HK-2 (cell line): ENCODE data around the gene MIEF2.
"Not testable (repeated sequence)": the region's sequence is repeated elsewhere in the genome, so short reads cannot be mapped to it uniquely, and the experiment has no call there.

ENCODE experiments used
- DNase-seq: peaks from one replicate; pipeline ENCODE4 v3.0.0-alpha.2; 2018; ENCODE audit not compliant: unreplicated experiment

Gene MIEF2, protein sequence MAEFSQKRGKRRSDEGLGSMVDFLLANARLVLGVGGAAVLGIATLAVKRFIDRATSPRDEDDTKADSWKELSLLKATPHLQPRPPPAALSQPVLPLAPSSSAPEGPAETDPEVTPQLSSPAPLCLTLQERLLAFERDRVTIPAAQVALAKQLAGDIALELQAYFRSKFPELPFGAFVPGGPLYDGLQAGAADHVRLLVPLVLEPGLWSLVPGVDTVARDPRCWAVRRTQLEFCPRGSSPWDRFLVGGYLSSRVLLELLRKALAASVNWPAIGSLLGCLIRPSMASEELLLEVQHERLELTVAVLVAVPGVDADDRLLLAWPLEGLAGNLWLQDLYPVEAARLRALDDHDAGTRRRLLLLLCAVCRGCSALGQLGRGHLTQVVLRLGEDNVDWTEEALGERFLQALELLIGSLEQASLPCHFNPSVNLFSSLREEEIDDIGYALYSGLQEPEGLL

DNA sequence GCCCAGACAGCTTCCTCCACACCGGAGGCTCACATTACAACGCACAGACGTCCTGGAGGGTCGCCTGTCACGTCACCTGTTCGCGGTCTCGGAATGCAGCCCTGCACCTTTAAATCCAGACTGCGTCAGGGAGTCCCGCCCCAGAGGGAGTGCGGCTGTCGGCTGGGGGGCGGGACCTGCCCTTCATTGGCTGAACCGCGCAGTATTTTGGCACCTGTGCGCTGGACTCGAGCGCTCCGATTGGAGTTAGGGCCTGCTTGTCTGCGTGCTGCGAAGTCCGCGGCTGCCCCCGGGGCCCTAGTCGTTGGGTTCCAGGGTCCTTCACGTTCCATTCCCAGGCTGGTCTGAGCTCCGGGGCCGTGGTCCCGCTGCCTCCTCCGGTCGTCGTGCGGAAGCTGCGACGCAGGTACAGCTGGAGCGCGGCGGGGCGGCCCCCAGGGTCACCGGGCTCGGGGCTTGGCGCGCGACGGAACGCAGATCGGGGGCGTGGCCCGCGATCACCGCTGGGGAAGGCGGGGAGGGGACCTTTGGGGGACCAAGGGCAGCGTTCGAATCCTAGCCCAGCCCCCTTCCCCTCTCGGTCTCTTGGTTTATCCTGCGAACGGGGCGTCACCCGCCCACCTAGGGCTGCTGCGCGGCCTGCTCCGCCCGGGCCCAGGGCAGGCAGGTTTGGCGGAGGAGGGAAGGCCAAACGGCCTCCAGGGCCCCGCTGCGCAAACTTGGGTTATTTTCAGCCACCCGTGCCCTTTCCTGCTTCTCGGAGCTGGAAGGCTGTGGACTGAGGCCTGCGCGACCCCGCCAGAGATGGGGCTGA lies at the start of gene MIEF2:
MIEF2 (plus strand) TSS at position 331 of the 814 bp plus-strand sequence. CDS start 2,059 bp downstream, outside the sequence.
- DNase-seq, result peak; percentile 95

DNA sequence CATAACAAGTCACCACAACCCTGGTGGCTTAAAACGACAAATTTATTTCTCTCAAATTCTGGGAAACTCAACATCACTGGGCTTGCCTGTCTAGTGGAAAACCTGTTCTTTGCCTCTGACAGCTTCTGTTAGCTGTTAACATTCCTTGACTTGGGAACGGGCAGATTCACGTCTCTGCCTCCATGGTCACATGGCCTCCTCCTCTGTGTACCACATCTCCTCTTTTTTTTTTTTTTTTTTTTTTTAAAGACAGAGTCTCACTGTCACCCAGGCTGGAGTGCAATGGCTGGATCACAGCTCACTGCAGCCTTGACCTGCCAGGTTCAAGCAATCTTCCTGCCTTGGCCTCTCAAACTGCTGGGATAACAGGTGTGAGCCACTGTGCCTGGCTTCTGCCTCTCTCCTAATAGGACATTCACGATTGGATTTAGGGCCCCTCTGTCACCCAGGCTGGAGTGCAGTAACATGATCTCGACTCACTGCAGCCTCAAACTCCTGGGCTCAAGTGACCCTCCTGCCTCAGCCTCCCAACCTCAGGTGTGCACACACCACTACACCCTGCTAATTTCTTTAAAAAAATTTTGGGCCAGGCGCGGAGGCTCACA lies 46.7 kb upstream of the MIEF2 start:
- no peak for DNase-seq

DNA sequence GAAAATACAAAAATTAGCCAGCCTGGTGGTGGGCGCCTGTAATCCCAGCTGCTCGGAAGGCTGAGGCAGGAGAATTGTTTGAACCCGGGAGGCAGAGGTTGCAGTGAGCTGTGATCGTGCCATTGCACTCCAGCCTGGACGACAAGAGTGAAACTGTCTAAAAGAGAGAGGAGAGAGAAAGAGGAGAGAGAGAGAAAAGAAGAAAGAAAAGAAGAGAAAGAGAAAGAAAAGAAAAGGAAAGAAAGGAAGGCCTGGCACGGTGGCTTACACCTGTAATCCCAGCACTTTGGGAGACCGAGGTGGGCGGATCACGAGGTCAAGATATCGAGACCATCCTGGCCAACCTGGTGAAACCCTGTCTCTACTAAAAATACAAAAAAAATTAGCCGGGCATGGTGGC lies 43.6 kb upstream of the MIEF2 start:
- DNase-seq, result not testable (repeated sequence)

DNA sequence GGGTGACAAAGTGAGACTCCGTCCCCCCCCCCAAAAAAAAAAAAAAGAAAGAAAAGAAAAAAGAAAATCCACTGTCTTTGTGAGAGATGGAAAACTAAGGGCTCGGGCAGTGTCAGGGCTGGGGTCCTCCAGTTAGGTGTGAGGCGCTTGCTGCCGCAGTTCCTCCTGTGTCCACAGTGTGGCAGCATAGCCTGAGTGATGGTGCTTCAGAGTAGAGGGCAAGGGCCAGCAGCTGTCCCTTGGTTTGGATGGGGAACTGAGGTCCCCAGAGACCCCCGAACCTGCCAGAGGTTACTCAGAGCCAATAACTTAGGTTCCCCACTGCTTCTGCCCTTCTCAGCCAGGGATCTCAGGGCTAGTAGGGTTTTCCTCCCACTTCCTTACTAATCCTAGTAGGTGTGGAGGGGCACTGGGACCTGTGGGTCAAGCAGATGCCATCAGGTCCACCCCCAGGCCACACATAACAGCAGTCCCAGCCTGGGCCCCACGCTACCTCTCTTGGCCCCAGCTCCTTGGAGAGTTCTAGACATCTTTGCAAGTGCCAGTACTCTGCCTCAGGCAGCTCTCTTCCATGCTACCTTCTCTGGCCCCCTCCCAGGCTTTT lies 42.9 kb upstream of the MIEF2 start:
- DNase-seq, result peak; percentile 78

DNA sequence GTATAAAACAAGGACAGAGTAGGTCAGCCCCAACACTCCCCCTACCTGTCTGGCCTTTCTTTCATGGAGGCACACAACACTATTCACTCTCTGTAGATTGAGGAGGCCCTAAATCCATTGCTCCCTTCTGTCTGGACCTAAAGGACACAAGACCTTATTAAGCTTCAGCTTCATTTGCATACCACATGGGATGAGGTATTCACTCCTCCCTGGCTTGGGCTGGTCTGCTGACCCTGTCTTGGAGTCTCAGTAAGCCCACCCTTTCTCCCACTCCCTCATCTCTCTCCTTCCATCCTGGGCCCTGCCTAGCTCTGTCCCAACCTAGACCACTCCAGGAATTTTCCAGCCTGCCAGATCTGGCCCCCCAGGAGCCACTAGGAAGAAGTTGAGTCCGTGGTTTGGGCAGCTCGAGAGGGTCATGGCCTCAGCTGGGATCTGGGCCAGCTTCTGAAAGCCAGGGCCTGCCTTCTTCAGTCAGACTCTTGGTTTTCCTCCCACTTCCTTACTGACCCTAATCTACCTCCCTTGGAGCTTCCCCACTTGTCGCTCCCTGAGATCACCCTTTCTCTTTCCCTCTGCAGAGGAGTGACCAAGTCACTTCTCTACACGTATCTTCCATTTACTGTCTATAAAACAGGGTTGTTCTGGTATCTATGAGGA lies 41.6 kb upstream of the MIEF2 start:
- no peak for DNase-seq

DNA sequence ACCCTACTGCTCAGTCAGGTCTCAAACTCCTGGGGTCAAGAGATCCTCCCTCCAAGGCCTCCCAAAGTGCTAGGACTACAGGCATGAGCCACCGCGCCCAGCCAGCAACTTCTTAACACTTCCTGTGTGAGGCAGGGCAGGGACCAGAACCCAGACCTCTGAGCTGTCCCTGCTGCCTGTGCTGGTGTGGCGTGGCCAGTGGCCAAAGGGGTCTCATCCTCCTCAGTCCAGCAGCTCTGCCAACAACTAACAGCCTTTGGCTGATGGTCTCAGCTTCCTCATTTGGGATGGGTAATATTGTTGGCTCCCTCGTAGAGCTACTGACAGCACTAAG lies 36.4 kb upstream of the MIEF2 start:
- no peak for DNase-seq

DNA sequence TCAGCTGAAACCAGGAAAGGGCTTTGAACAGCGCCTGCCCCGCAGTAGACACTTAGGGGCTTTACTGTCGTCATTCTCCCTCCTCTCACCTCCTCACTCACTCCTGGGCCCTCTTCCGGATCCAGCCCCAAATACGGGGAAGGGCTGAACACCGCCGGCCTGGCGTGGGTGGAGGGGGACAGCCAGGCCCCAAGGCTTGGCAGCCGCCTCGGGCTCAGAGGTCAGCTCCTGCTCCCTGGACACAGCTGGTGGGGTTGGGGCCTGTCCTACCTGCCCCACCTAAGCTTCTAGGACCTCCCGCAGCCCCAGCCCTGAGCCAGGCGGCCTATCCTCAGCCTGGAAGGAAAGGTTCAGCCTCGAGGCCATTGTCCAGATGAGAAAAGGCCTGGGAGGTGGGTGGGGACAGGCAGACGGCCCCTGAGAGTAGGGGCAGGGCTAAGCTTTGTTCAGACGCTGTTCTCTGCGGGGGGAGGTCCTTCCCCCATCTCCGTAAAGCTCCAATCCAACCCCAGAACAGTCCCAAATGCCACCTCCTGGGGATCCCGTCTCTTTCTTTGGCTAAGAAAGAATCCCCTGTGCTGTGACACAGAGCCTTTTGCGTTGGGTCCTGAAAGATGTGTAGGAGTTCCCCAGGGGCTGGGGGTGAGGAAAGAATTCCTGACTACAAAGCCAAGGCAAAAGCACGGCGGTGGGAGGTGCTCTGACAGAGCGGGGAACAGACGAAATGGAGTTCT lies 35.9 kb upstream of the MIEF2 start:
- DNase-seq, result no peak

DNA sequence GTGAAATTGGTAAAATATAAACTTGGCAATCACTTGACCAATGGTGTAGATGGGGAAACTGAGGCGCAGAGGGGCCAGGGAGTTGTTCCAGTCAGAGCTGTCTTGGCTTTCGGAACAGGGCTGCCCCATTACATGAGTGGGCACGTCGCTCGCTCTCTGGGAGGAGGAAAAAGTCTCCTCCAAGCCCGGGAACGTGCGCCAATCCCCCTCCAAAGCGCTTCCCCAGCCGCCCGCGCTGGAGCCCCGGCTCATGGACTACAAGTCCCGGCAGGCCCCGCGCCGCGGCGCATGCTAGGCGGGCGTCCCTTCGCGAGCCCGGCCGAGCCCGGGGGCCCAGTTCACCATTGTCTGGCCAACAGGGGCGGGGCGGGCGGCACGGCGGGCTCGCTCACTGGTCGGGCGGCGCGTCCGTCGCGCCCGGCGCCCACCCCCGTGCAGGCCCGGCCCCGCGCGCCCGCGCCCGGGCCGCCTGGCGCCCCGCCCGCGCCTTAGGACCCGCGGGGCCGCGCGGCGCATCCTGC lies 35.3 kb upstream of the MIEF2 start, which contains the start of gene LLGL1:
LLGL1 (plus strand) TSS at position 515 of the 521 bp plus-strand sequence. CDS start 48 bp downstream, outside the sequence.
- peak; percentile 95 for DNase-seq

DNA sequence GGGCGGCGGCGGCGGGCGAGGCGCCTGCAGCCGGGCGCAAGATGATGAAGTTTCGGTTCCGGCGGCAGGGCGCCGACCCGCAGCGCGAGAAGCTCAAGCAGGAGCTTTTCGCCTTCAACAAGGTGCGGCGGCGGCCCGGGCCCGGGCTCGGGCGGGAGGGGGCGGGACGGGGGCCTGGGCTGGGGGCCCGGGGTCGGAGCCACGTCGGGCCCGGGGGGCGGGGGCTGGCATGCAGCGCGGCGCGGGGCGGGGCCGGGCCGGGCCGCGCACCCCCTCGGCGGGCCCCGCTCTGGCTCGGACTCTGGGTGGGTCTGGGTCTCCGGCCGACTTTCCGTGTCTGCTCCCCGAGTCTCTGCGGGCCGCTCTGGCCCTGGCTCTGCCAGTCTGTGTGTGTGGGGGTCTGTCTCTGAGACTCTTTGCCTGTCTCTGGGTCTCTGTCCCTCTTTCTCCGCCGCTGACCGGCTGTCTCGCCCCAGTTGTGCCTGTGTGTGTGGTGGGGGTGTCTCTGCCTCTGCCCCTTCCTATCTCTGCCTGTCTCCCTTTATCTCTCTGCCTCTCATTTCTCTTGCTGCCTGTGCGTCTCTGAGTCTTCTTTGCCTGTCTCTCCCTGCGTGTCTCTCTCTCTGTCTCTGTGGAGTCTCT lies 34.7 kb upstream of the MIEF2 start:
- DNase-seq, result no peak

DNA sequence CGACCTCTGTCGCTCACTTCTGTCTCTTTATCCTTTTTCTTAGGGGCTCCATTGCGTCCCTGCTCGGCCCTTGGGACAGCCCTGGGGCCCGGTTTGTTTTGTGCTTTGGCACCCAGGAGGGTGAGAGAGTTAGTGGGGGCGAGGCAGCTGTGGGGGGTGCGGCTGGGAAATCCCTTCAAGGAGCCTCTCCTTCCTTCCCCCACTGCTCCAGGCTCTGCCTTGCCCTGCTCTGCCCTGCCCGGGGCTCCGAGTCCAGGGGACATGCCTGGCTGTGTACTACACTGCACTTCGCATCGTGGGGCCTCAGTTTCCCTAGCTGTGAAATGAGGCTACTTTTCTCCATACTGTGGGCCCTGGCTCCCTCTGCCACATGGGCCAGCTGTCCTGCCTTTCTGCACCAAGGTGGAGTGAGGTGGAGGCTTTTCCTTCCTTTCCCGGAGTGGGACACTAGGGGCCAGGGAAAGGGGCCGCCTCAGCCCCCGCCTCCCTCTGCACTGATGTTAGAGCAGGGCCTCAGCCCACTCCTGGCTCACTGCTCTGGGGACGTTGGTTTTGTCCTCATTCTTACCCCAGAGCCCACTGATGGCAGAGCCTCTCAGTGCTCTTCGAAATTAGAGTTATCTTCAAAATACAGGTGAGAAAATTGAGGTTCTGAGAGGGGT lies 34.0 kb upstream of the MIEF2 start:
- DNase-seq, result no peak

DNA sequence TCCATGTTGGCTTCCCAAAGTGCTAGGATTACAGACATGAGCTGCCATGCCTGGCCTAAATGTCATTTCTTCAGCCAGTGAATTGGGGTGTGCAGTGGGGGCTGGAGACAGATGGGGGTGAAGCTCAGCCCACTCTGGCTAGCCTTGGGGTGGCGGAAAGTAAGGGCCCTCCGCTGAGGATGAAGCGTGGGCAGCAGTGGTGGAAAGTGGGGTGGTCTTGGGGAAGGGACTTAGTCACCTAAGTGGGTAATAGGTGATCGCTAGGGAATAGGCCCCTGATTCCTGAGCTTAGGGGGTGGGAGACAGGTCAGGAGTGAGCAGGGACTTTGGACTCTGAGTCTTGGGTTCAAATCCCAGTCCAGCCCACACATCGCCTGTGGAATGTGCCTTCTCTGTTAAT lies 32.8 kb upstream of the MIEF2 start:
- DNase-seq, result no peak

DNA sequence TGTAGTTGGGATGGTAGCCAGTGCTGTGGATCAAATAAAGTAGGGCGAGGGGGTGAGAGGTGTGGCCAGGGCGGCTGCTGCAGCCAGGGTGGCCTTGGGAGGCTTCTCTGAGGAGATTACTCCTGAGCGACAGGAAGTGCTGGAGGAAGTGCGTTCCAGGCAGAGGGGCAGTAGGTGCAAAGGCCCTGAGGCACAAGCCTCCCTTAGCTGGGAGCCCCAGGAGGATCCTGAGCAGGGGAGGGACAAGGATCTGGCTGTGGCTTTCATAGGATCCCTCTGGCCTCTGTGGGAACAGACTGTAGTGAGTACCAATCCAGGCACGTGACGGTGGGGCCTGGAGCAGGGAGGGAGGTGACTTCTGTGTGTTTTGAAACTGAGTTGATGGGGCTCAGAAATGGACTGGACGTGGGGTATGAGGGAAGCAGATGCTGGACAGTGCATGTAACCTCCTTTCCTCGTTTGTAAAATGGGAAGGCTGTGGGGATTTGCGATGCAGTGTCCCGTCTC lies 32.2 kb upstream of the MIEF2 start:
- DNase-seq, result no peak

DNA sequence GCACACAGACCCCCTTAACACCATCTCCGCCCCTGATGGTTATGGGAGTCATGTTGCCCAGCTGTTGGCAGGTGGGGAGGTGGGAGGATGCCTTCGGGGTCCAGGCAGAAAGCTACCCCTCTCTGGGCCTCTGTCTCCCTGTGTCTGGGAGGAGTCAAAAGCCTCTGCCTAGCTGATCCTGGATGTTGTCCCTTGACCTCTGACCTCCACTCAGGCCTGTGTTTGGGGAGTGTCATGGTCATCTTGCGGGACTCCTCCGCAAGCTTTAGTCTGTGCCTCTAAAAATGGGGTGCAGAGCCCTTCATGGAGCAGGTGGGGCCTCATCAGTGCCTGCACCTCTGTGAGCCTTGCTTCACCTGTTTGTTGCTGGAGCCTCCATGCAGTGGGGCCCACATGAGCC lies 31.2 kb upstream of the MIEF2 start:
- DNase-seq, result no peak

DNA sequence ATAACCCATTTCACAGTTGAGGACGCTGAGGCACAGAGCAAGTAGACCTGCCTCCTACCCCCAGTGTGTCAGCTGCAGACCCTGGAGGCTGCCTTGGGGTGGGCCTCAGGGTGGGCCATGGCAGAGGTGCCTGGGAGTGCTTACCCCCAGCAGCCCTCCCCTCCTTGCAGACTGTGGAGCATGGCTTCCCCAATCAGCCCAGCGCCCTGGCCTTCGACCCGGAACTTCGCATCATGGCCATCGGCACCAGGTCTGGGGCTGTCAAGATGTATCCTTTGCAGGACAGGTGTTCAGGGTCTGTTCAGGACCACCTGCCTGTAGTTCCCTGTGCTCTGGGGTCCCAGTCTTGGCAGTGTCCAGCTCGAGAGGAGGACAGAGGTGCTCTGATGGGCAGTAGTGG lies 30.7 kb upstream of the MIEF2 start:
- no peak for DNase-seq

DNA sequence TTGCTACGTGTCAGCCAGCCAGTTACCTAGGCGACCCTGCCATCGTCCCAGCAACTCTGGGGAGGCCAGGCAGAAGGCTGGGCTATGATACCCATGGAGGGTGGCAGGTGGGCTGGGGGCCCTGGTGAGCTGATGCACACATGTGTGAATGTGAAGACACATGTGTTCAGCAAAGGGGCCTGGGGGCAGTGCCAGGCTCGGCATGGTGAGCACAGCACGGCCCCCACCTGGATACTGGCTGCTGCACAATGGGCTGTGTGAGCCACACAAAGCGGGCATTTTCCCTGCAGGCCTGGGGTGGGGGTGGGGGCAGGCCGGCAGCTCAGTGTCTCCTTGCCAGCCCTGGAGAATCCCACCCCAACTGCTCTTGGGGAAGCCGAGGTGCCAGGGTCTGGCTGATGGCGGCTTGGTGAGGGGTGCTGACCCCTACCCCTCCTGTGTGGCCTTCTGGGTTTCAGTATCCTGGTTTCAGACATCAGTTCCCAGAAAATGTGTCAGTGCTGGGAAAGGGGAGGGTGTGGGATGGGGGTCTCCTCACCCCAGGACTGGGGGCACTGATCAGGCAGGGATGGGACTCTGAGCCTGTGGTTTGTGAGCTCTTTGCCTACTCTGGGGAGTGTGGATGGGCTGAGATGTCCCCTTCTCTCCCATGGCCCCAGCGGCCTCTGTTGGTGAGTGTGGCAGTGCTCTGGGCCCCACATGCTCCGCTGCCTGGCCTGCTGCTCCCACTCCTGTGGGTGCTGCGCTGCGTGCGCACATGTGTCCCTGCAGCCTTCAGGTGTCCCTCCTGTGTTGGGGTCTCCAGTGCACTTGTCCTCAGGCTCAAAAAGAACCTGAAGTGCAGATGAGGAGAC lies 29.9 kb upstream of the MIEF2 start:
- no peak for DNase-seq

DNA sequence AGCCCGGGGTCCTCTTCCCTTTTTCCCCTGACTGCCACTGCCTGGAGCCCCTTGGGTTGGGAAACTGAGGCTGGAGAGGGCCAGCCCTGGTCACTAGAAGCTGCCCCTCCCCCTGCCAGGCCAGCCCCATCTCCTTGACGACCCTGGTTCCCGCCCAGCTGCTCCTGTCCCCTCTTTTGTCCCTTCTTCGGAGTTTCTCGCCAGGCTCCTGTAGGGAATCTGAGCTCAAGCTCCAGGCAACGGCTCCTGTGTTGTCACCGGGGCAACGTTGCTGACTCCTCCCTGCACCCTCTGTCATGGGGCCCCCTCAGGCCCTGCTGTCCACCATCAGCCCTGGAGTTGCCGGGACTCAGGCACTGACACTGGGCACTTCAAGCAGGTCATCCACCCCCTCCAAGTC lies 29.3 kb upstream of the MIEF2 start:
- DNase-seq, result no peak

DNA sequence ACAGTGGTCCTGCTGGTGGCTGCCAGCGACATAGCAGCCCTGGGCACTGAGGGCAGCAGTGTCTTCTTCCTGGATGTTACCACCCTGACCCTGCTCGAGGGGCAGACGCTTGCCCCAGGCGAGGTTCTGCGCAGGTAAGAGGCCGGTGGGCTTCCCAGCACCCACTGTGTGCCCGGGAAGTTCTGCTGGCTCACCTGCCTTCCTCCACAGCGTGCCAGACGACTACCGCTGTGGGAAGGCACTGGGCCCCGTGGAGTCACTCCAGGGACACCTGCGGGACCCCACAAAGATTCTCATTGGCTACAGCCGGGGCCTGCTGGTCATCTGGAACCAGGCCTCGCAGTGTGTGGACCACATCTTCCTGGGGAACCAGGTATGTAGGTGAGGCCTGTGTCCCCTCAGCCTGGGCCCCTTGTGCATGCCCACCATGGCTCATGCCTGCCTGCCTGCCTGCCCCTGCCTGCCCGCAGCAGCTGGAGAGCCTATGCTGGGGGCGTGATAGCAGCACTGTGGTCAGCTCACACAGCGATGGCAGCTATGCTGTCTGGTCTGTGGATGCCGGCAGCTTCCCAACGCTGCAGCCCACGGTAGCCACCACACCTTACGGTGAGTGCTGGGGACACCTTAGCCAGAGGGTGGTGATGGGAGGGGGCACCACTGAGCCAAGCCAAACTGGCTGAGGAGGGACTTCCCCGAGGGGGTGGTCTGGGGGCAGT lies 26.5 kb upstream of the MIEF2 start:
- no peak for DNase-seq
